HG03342 (cell line): Measurements from ENCODE around the gene SCTR.

ENCODE experiments used
- ATAC-seq: cut with Tn5 transposase; IDR thresholded peaks from one replicate; pipeline ENCODE4 v1.9.1; 2021; ENCODE audit warnings: mild to moderate bottlenecking, moderate library complexity; ENCODE audit not compliant: unreplicated experiment

The SCTR gene

GRCh38 chr2:119475857-119476244 lies 48.4 kb downstream of the SCTR start:
- ATAC-seq = no peak

- no peak for ATAC-seq
Observed at GRCh38 chr2:119475225-119475856, 48.9 kb downstream of the SCTR start.

- no peak for ATAC-seq
Observed at GRCh38 chr2:119474371-119475224, 49.7 kb downstream of the SCTR start.

- no peak for ATAC-seq
Observed at GRCh38 chr2:119473621-119474370, 50.5 kb downstream of the SCTR start.

GRCh38 chr2:119472749-119473148 lies 51.5 kb downstream of the SCTR start:
- no peak for ATAC-seq

- ATAC-seq = no peak
Observed at GRCh38 chr2:119469661-119470297, 54.5 kb downstream of the SCTR start.

GRCh38 chr2:119469131-119469530 lies 55.2 kb downstream of the SCTR start:
- ATAC-seq = no peak

GRCh38 chr2:119468154-119468955 lies 55.9 kb downstream of the SCTR start:
- ATAC-seq = peak; percentile 39

GRCh38 chr2:119466373-119466772 lies 57.9 kb downstream of the SCTR start:
- no peak for ATAC-seq

GRCh38 chr2:119465687-119466086 lies 58.6 kb downstream of the SCTR start:
- ATAC-seq = no peak

- no peak for ATAC-seq
Observed at GRCh38 chr2:119464981-119465380, 59.3 kb downstream of the SCTR start.

GRCh38 chr2:119463990-119464389 lies 60.3 kb downstream of the SCTR start:
- ATAC-seq = no peak

- ATAC-seq = no peak
Observed at GRCh38 chr2:119463136-119463535, 61.1 kb downstream of the SCTR start.

- ATAC-seq = no peak
Observed at GRCh38 chr2:119462574-119462973, 61.7 kb downstream of the SCTR start.

- no peak for ATAC-seq
Observed at GRCh38 chr2:119461811-119462210, 62.5 kb downstream of the SCTR start.

- ATAC-seq = no peak
Observed at GRCh38 chr2:119460076-119460475, 64.2 kb downstream of the SCTR start.

- ATAC-seq = no peak
Observed at GRCh38 chr2:119455066-119455718, 69.1 kb downstream of the SCTR start.

- ATAC-seq = no peak
Observed at GRCh38 chr2:119453972-119454593, 70.2 kb downstream of the SCTR start.

GRCh38 chr2:119451336-119452050 lies 72.8 kb downstream of the SCTR start:
- no peak for ATAC-seq
